ENCODE data around the gene KXD1.
"Not testable (repeated sequence)": the region's sequence is repeated elsewhere in the genome, so short reads cannot be mapped to it uniquely, and the experiment has no call there.

KXD1 gene

DNA sequence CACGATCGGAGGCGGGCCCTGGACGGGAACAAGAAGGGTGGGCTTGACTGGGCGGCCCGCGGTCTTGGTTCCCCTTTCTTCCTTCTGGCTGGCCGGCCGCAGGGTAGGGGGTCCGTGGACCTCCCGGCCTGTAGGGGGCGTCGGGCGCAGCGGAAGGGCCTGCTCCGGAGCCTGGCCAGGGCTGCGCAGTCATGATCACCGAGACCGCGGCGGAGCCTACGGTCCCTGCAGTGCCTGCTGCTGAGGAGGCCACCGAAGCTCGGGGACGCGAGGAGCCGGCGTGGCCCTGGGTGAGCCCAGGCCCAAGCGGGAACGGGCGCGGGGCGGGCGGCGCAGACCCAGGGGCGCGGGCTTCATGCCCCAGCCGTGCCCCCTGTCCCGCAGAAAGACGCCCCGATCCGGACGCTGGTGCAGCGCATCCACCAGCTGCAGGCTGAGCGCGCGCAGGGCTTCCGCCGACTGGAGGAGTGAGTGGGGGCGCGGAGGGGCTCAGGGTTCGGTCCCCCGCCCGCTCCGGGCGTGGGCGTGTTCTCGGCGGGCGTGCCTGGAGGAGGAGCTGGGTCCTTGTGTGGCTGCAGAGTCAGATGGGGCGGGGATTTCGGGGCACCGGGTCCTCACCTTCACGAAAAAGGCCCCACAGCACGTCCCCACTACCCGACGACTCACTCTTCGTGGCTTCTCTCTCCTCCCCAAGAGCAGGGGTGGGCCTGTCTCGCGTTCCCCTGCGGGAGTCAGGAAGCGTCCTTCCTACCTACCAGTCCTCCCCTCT is 31.1 kb downstream of the KXD1 start, which contains the start of gene REX1BD:
Gene REX1BD, plus strand, starts transcription at position 188 of the 769 bp plus-strand sequence. Its CDS starts 4 bp downstream, at position 192.
- H3K4me1 ChIP-seq (ENCODE audit: insufficient read depth, low read length), result peaks cover 6% of the 10 kb centered on the region; the same call in 1 of the 2 replicates

DNA sequence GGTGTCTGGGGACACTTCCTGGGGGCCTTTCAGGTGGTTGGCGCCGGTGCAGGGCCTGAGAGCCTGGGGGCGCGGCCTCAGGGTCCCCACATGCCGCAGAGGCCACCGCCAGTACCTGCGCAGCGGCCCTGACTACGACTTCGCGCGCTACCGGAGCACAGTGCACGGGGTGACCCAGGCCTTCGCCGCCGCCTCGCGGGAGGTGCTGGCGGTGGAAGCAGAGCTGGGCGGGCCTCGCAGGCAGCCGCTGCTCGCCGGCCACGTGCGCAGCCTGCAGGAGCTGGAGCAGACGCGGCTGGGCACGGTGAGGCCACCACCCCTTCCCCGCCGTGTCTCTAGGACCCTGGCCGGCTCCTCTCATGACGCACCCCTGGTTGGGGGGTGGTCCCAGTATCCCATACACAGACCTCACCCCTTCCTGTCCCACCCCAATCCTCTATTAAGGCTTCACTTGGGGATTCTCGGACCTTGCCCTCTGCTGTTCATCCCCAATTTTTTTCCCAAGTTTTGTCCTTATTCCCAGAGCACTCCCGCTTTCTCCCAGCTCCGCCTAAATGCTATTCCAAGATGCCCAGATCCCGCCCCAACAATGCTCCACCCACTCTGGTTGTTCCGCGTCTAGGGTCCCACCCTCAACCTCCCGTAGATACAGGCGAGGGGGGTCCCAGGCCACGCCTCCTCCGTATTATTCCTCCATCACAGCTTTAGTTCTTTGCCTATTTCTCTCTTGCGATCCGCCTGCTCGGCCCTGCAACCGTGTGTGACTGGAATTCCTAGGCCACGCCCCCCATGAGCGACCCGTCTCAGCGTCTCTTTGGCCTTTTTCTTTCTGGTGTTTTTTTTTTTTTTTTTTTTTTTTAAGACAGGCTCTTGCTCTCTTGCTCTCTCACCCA is 32.0 kb downstream of the KXD1 start:
- Histone ChIP-seq H3K27me3 (ENCODE audit: insufficient read depth, low read length) (peaks cover under 1% of the 10 kb centered on the region; the same call in 1 of the 2 replicates), H3K27ac (ENCODE audit: low read length) (peak overlapping the region; percentile 63), H3K4me1 (ENCODE audit: insufficient read depth, low read length) (peaks cover 6% of the 10 kb centered on the region; the same call in 1 of the 2 replicates), H3K9me3 (ENCODE audit: insufficient read depth, low read depth, low read length) (no peaks in the 10 kb centered on the region), H3K9ac (ENCODE audit: low read depth, low read length) (peak overlapping the region; percentile 89), H3K36me3 (ENCODE audit: insufficient read depth, low read depth, low read length) (peaks cover 4% of the 10 kb centered on the region; the same call in 1 of the 2 replicates), H3K4me3 (ENCODE audit: low read length) (peak overlapping the region; percentile 88)

More for the DNA sequence above, 31.1 kb downstream of the KXD1 start, which contains the start of gene REX1BD:
- Histone ChIP-seq H3K9me3 (ENCODE audit: insufficient read depth, low read depth, low read length) (no peaks in the 10 kb centered on the region), H3K4me3 (ENCODE audit: low read length) (peak within 1 kb of the TSS; percentile 88), H3K36me3 (ENCODE audit: insufficient read depth, low read depth, low read length) (peaks cover 4% of the 10 kb centered on the region; the same call in 1 of the 2 replicates), H3K27me3 (ENCODE audit: insufficient read depth, low read length) (no peaks in the 10 kb centered on the region; the same call in 1 of the 2 replicates), H3K9ac (ENCODE audit: low read depth, low read length) (peak within 1 kb of the TSS; percentile 89), H3K27ac (ENCODE audit: low read length) (peak within 1 kb of the TSS; percentile 63)

DNA sequence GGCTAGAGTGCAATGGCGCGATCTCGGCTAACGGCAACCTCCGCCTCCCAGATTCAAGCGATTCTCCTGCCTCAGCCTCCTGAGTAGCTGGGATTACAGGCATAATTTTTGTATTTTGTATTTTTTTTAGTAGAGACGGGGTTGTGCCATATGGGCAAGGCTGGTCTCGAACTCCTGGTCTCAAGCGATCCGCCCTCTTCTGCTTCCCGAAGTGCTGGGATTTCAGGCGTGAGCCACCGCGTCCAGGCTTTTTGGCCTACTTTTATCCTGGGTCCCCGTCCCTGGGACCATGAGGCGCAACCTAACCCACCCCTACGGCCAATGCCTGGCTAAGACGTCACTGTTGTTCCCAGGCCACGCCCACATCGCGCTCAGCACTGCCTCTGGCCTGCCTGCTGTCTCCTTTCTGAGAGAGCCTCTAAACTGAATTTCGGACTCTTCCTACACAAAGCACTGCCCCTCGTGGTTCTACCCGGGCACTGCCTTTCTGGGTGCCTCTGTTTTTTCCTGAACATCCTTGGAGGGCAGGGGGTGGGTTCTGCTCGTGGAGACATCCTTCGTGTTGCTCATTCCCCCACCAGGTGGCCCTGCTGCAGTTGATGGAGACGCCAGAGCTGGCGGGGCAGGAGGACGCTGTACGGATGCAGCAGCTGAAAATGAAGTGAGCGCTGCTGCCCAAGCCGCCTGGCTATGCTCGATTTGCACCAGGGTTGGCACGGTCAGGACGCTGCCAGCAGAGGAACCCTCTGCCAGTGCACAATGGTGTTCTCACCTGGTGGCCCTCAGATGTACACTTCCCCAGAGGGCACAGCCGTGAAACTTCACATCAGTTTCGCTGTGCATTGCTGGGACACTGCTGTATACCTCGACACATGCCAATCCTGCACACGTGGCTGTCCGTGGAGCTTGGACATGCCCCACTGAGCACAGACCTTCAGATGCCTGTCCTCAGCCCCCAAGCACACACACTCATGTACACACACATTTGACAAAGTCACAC is 32.9 kb downstream of the KXD1 start:
- Histone ChIP-seq H3K9ac (ENCODE audit: low read depth, low read length) (peak overlapping the region; percentile 89; the same call in 1 of the 2 replicates), H3K4me1 (ENCODE audit: insufficient read depth, low read length) (peaks cover 14% of the 10 kb centered on the region; the same call in 1 of the 2 replicates), H3K4me3 (ENCODE audit: low read length) (peak overlapping the region; percentile 88), H3K36me3 (ENCODE audit: insufficient read depth, low read depth, low read length) (peaks cover 4% of the 10 kb centered on the region; the same call in 1 of the 2 replicates), H3K27me3 (ENCODE audit: insufficient read depth, low read length) (peaks cover 10% of the 10 kb centered on the region), H3K27ac (ENCODE audit: low read length) (no peak overlapping the region), H3K9me3 (ENCODE audit: insufficient read depth, low read depth, low read length) (no peaks in the 10 kb centered on the region)

DNA sequence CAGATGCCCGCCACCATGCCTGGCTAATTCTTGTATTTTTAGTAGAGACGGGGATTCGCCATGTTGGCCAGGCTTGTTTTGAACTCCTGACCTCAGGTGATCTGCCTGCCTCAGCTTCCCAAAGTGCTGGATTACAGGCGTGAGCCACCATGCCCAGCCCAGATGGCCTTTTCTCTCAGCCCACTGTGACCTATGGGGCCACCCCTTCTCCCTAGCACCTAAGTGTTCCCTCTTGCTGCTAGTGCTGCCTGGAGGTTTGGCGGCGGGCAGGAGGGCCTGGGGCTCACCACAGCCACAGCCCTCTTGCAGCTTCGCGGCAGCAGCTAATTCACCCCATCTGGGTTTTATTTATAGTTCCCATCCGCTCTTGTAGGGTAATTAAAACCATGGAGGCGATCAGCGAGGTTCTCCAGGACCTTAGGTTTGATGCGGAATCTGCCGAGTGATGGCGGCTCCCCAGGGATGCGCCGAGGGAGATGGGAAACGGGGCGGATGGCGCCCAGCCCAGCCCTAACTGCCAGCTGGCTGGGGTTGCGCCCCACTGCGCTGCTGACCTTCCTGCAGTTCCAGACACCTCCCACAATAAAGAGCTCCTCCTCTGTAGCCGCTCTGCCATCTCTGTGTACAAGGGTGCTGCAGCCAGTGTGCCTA is 34.2 kb downstream of the KXD1 start:
- Histone ChIP-seq H3K27me3 (ENCODE audit: insufficient read depth, low read length) (peaks cover 20% of the 10 kb centered on the region), H3K9ac (ENCODE audit: low read depth, low read length) (no peak overlapping the region), H3K4me1 (ENCODE audit: insufficient read depth, low read length) (peaks cover 14% of the 10 kb centered on the region; the same call in 1 of the 2 replicates), H3K36me3 (ENCODE audit: insufficient read depth, low read depth, low read length) (peaks cover 4% of the 10 kb centered on the region; the same call in 1 of the 2 replicates), H3K27ac (ENCODE audit: low read length) (no peak overlapping the region), H3K9me3 (ENCODE audit: insufficient read depth, low read depth, low read length) (no peaks in the 10 kb centered on the region), H3K4me3 (ENCODE audit: low read length) (no peak overlapping the region)

DNA sequence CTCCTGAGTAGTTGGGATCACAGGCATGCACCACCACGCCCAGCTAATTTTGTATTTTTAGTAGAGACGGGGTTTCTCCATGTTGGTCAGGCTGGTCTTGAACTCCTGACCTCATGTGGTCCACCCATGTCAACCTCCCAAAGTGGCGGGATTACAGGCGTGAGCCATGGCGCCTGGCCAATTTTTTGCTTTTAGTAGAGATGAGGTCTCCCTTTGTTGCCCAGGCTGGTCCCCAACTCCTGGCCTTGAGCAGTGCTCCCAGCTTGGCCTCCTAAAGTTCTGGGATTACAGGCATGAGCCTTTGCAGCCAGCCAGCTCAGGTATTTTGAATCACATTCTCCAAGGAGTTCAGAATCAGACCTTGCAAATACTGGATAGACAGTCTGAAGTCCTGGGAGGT is 35.1 kb downstream of the KXD1 start:
- H3K27me3 ChIP-seq (ENCODE audit: insufficient read depth, low read length), result peaks cover 20% of the 10 kb centered on the region
- H3K9ac ChIP-seq (ENCODE audit: low read depth, low read length); H3K9me3 ChIP-seq (ENCODE audit: insufficient read depth, low read depth, low read length); H3K4me3 ChIP-seq (ENCODE audit: low read length); H3K36me3 ChIP-seq (ENCODE audit: insufficient read depth, low read depth, low read length); H3K27ac ChIP-seq (ENCODE audit: low read length): not testable (repeated sequence)
- H3K4me1 ChIP-seq (ENCODE audit: insufficient read depth, low read length), result peaks cover 14% of the 10 kb centered on the region; the same call in 1 of the 2 replicates

DNA sequence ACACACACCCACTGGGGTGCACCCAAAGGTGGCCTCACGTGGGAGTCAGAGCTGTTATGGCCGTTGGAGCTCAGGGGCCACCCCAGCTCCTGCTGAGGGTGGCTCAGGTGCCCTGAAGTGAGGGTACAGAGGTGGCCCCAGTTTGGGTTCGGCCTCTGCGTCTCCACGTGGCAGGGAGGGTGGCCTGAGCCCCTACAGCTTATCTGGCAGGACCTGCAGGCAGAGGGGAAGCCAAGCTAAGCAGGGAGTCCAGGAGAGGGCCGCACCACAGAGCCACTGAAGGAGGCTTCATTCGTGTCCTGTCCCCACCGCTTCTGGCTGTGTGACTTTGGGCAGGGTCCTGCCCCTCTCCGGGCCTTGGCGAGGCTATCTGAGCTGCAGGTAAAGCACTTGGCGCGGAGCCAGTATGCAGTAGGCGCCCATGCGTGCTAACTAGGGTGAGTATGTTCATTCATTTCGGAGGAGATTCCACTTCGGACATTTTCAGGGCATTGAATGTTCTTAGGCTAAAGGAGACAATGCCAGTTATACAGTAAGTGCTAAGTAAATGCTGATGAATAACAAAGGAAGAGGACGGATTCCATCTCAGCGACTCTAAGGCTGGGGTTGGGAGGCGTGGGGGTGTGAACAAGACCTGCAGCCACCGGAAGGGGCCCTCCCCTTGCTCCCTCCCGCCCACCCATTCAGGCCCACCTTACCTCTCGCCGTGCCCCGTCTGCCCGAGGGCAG is 35.9 kb downstream of the KXD1 start:
- Histone ChIP-seq H3K27me3 (ENCODE audit: insufficient read depth, low read length) (peaks cover 25% of the 10 kb centered on the region), H3K36me3 (ENCODE audit: insufficient read depth, low read depth, low read length) (peaks cover 4% of the 10 kb centered on the region; the same call in 1 of the 2 replicates), H3K4me1 (ENCODE audit: insufficient read depth, low read length) (peaks cover 14% of the 10 kb centered on the region; the same call in 1 of the 2 replicates), H3K9me3 (ENCODE audit: insufficient read depth, low read depth, low read length) (no peaks in the 10 kb centered on the region), H3K9ac (ENCODE audit: low read depth, low read length) (peak overlapping the region; percentile 68; the same call in 1 of the 2 replicates), H3K27ac (ENCODE audit: low read length) (no peak overlapping the region), H3K4me3 (ENCODE audit: low read length) (peak overlapping the region; percentile 66)

DNA sequence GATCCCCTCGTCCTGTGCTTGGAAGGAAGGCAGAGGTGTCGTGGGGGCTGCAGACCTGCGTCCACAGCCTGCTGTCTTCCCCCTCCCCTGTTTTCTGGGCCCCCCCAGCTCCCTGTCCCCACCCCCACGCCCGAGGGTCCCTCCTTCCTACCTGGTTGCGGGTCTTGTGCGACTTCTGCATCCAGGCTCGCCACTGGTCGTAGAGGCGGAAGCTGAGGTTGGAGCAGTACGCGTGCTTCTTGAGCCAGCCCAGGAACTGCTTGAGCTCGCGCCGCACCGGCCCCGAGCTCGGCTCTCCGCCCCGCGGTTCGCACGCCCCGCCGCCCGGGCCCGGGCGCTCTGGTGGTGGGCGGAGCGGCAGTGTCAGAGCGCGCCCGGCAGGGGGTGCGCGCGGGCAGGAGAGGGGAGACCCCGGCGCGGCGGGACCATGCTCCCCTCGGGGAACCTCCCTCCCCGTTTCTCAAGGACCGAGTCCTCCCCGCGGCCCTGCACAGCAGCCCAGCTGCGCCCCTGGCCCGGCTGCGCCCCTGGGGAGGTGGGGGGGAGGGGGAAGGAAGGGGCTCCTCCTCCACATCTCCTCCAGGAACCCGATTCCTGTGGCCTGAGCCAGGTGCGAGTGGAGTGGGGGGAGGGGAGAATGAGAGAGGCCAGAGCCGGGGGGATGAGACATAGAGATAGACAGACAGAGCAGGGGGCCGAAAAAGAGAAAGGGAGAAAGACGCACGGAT is 36.6 kb downstream of the KXD1 start:
- Histone ChIP-seq H3K4me3 (ENCODE audit: low read length) (peak overlapping the region; percentile 66), H3K4me1 (ENCODE audit: insufficient read depth, low read length) (peaks cover 14% of the 10 kb centered on the region; the same call in 1 of the 2 replicates), H3K9me3 (ENCODE audit: insufficient read depth, low read depth, low read length) (no peaks in the 10 kb centered on the region), H3K27me3 (ENCODE audit: insufficient read depth, low read length) (peaks cover 33% of the 10 kb centered on the region), H3K36me3 (ENCODE audit: insufficient read depth, low read depth, low read length) (peaks cover 4% of the 10 kb centered on the region; the same call in 1 of the 2 replicates), H3K27ac (ENCODE audit: low read length) (no peak overlapping the region), H3K9ac (ENCODE audit: low read depth, low read length) (peak overlapping the region; percentile 68)

DNA sequence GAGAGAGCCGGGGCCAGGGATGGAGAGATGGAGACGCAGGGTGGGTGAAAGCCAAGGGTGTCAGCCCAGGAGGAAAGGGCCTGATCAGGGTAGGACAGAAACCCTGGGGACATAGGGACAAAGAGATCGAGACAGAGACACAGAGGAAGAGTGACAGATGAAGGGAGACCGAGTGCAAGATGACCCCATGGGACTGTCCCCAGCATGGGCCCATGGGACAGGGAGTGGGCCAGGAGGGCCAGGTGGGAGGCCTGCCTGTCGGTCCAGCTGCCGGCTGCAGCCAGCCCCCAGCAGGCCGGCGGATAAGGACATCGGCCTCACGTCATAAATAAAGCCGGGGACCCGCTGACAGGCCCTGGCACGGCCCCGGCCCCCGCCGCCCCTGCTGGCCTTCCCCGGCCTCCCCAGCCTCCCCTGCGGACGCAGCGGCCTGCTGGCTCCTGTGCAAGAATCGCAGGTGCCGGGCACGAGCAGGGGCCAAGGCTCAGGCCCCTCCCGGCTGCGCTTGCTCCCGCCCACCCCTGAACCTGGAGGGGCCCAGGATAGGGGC is 37.2 kb downstream of the KXD1 start:
- no peak overlapping the region for H3K27ac ChIP-seq (ENCODE audit: low read length)
- H3K9me3 ChIP-seq (ENCODE audit: insufficient read depth, low read depth, low read length), result no peaks in the 10 kb centered on the region
- H3K27me3 ChIP-seq (ENCODE audit: insufficient read depth, low read length), result peaks cover 39% of the 10 kb centered on the region
- peaks cover 4% of the 10 kb centered on the region; the same call in 1 of the 2 replicates for H3K36me3 ChIP-seq (ENCODE audit: insufficient read depth, low read depth, low read length)
- peak overlapping the region; percentile 66 for H3K4me3 ChIP-seq (ENCODE audit: low read length)
- H3K4me1 ChIP-seq (ENCODE audit: insufficient read depth, low read length), result peaks cover 14% of the 10 kb centered on the region; the same call in 1 of the 2 replicates
- peak overlapping the region; percentile 68; the same call in 1 of the 2 replicates for H3K9ac ChIP-seq (ENCODE audit: low read depth, low read length)

DNA sequence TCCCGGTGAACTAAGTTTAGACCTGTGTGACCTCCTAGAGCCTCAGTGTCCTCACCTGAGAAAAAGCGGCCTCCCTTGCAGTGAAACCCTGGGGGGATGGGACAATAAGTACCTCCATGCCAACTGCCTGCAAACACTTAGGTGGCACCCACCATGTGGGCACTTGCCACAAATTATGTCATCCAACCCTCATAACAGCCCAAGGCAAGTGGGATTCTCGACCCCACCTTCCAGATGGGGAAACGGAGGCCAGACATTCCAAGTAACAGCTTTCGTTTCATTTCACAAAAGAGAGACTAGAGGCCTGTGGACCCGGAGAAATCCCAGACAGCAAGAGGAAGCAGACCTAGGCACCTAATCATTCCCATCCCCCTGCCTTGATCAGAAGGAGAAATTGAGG is 37.8 kb downstream of the KXD1 start:
- no peak overlapping the region for H3K27ac ChIP-seq (ENCODE audit: low read length)
- H3K4me1 ChIP-seq (ENCODE audit: insufficient read depth, low read length), result peaks cover 14% of the 10 kb centered on the region; the same call in 1 of the 2 replicates
- no peak overlapping the region for H3K9ac ChIP-seq (ENCODE audit: low read depth, low read length)
- H3K27me3 ChIP-seq (ENCODE audit: insufficient read depth, low read length), result peaks cover 42% of the 10 kb centered on the region
- no peak overlapping the region for H3K4me3 ChIP-seq (ENCODE audit: low read length)
- H3K36me3 ChIP-seq (ENCODE audit: insufficient read depth, low read depth, low read length), result peaks cover 4% of the 10 kb centered on the region; the same call in 1 of the 2 replicates
- H3K9me3 ChIP-seq (ENCODE audit: insufficient read depth, low read depth, low read length), result no peaks in the 10 kb centered on the region
